ENCODE measurements around the gene HBS1L.

- TF ChIP-seq, protein P1, sequence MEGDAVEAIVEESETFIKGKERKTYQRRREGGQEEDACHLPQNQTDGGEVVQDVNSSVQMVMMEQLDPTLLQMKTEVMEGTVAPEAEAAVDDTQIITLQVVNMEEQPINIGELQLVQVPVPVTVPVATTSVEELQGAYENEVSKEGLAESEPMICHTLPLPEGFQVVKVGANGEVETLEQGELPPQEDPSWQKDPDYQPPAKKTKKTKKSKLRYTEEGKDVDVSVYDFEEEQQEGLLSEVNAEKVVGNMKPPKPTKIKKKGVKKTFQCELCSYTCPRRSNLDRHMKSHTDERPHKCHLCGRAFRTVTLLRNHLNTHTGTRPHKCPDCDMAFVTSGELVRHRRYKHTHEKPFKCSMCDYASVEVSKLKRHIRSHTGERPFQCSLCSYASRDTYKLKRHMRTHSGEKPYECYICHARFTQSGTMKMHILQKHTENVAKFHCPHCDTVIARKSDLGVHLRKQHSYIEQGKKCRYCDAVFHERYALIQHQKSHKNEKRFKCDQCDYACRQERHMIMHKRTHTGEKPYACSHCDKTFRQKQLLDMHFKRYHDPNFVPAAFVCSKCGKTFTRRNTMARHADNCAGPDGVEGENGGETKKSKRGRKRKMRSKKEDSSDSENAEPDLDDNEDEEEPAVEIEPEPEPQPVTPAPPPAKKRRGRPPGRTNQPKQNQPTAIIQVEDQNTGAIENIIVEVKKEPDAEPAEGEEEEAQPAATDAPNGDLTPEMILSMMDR (IDR thresholded peaks at IDR 0.05) = no peak
- no peak for TF ChIP-seq POLR2A (IDR thresholded peaks at IDR 0.05)
These were observed 122.5 kb downstream of the HBS1L start for GRCh38 chr6:134932098-134932497.
